ENCODE results near the gene CHN1.

Gene CHN1

DNA sequence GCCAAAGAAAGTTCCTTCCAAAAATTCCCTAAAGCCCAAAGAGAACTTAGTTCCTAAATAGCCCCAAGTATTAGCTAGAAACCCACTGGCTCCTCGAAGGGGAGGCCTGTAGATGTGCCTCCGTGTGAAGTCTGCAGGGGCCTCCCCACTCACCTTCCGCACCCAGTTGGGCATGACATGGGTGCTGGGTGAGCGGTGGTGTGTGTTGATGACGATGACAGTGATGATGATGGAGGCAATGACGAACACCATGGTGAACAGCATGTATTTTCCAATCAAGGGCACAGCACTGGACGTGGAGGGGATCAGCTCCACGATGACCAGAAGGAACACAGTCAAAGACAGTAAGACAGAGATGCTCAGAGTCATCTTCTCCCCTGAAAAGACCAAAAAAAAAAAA is 255.4 kb downstream of the CHN1 start:
- no peak overlapping the region for H3K4me3 ChIP-seq (ENCODE audit: low read depth, low read length)
- TF ChIP-seq, protein P1, sequence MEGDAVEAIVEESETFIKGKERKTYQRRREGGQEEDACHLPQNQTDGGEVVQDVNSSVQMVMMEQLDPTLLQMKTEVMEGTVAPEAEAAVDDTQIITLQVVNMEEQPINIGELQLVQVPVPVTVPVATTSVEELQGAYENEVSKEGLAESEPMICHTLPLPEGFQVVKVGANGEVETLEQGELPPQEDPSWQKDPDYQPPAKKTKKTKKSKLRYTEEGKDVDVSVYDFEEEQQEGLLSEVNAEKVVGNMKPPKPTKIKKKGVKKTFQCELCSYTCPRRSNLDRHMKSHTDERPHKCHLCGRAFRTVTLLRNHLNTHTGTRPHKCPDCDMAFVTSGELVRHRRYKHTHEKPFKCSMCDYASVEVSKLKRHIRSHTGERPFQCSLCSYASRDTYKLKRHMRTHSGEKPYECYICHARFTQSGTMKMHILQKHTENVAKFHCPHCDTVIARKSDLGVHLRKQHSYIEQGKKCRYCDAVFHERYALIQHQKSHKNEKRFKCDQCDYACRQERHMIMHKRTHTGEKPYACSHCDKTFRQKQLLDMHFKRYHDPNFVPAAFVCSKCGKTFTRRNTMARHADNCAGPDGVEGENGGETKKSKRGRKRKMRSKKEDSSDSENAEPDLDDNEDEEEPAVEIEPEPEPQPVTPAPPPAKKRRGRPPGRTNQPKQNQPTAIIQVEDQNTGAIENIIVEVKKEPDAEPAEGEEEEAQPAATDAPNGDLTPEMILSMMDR (IDR thresholded peaks at IDR 0.05; ENCODE audit: low read depth, low read length): no peak

DNA sequence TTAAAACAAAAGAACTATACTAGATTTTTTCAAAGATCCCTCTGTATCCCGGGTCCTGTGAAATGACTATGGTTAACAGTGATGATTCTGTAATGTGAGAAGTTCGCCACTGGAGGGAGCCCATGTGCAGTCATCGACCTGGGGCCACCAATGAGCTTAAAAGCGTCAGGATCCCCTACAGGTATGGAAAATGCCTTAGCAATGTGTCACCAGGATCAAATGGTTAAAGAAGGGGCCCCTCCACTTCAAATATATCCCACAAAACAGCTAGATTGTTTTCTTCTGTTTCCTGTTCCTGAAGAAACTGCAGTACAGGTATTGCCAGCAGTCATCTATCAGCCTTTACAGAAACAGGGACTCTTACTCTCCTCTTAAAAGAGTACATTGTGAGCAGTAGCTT is 256.2 kb downstream of the CHN1 start:
- H3K4me3 ChIP-seq (ENCODE audit: low read depth, low read length): no peak overlapping the region
- TF ChIP-seq, protein P1 (IDR thresholded peaks at IDR 0.05; ENCODE audit: low read depth, low read length): peak; percentile 66
